B cell (primary cell): ENCODE data around the gene CARMIL1.

Experiments
- CTCF ChIP-seq: fragments of 200-600 bp; IDR thresholded peaks from one replicate; pipeline ENCODE4 v1.8.0; 2022; ENCODE audit warnings: antibody characterized with exemption, mild to moderate bottlenecking
- EZH2 ChIP-seq: IDR thresholded peaks from 2 replicates; pipeline ENCODE4 v1.6.1; 2012; ENCODE audit warnings: borderline replicate concordance, low read depth, mild to moderate bottlenecking, moderate library complexity, low read length; ENCODE audit not compliant: insufficient read depth, poor library complexity, severe bottlenecking

- TF ChIP-seq CTCF (no peak), EZH2 (no peak)
Measured at GRCh38 chr6:25640446-25640845, 361.3 kb downstream of the CARMIL1 start.
